ENCODE data around the gene CA11. TPM values are rescaled to one million over a fixed set of nuclear protein-coding genes. Genes with fewer than 3 reads are reported as not detected.

Gene CA11
- polyA plus RNA-seq, 1 of the 3 experiments (the other 2 are of a cell fraction) = 13.1 TPM

GRCh38 chr19:48627201-48627864, 18.7 kb downstream of the CA11 start:
- Histone ChIP-seq H4K20me1 (ENCODE audit: insufficient read depth) (no peaks in the 10 kb centered on the region), H3K36me3 (replicated peaks in 1 of 2; ENCODE audit: control insufficient read depth in 1 of 2, insufficient read depth in 2 of 2, low read length in 1 of 2) (peaks cover 12 to 25% of the 10 kb centered on the region in 2 experiments), H3K79me2 (ENCODE audit: insufficient read depth) (0 out of 2 replicates have a peak, but pooled peaks cover 3% of the 10 kb centered on the region), H3K4me3 (ENCODE audit: low read depth in 2 of 2, low read length in 1 of 2) (no peak overlapping the region), H3K9me2 (no peaks in the 10 kb centered on the region), H3K27me3 (ENCODE audit: insufficient read depth) (no peaks in the 10 kb centered on the region), H3F3A (replicated peaks; ENCODE audit: insufficient read depth) (peaks cover 10% of the 10 kb centered on the region), H3K4me2 (no peak overlapping the region), H3K9ac (no peak overlapping the region), H3K27ac (ENCODE audit: low read depth in 2 of 2, low read length in 1 of 2) (no peak overlapping the region), H3K4me1 (ENCODE audit: control insufficient read depth in 1 of 2, insufficient read depth in 2 of 2, low read depth in 1 of 2, low read length in 1 of 2) (peaks cover 4 to 20% of the 10 kb centered on the region in 2 experiments; a peak in 2 of 4 replicates), H3K9me3 (no peaks in the 10 kb centered on the region), H2AFZ (ENCODE audit: low read depth) (no peak overlapping the region)
- ChIA-PET POLR2A (interaction anchor here (1.4 kb wide), 1 partner anchor 9 kb away, joined by 5 read pairs; the partner anchor contains the start of gene RPL18), CTCF (no interaction called here)
- WGBS (ENCODE audit: low lambda C conversion rate) = 90% methylated on average over 2 of the region's 6 CpGs
- DNase-seq = no peak
- TF ChIP-seq IRF3 (IDR thresholded peaks at IDR 0.05; ENCODE audit: low read depth, low read length) (no peak), TEAD4 (IDR thresholded peaks at IDR 0.05; ENCODE audit: borderline replicate concordance, insufficient read depth) (no peak), MXI1 (IDR thresholded peaks at IDR 0.05; ENCODE audit: low read depth, low read length) (no peak), FOSL2 (IDR thresholded peaks at IDR 0.05; ENCODE audit: borderline replicate concordance, low read depth) (no peak)

- WGBS (ENCODE audit: low lambda C conversion rate) = no CpG with 5 or more reads among the region's 30 CpGs
- Histone ChIP-seq H3K9me3 (no peaks in the 10 kb centered on the region), H3F3A (replicated peaks; ENCODE audit: insufficient read depth) (peaks cover 13% of the 10 kb centered on the region), H4K20me1 (ENCODE audit: insufficient read depth) (no peaks in the 10 kb centered on the region), H3K9ac (no peak overlapping the region), H3K79me2 (ENCODE audit: insufficient read depth) (0 out of 2 replicates have a peak, but pooled peaks cover 3% of the 10 kb centered on the region), H3K4me3 (ENCODE audit: low read depth in 2 of 2, low read length in 1 of 2) (no peak overlapping the region), H3K36me3 (replicated peaks in 1 of 2; ENCODE audit: control insufficient read depth in 1 of 2, insufficient read depth in 2 of 2, low read length in 1 of 2) (peaks cover 11 to 18% of the 10 kb centered on the region in 2 experiments), H3K9me2 (no peaks in the 10 kb centered on the region), H3K4me1 (ENCODE audit: control insufficient read depth in 1 of 2, insufficient read depth in 2 of 2, low read depth in 1 of 2, low read length in 1 of 2) (peaks cover 4 to 22% of the 10 kb centered on the region in 2 experiments; a peak in 2 of 4 replicates), H3K27ac (ENCODE audit: low read depth in 2 of 2, low read length in 1 of 2) (no peak overlapping the region), H3K27me3 (ENCODE audit: insufficient read depth) (no peaks in the 10 kb centered on the region), H3K4me2 (peak overlapping the region; percentile 98; the same call in 1 of the 2 replicates), H2AFZ (ENCODE audit: low read depth) (no peak overlapping the region)
- ChIA-PET POLR2A (interaction anchor here (0.7 to 1.5 kb wide), 2 partner anchors 9 to 201 kb away, joined by 3 to 5 read pairs; no protein-coding TSS in a partner anchor), CTCF (no interaction called here)
- no peak for TF ChIP-seq EP300 (IDR thresholded peaks at IDR 0.05; ENCODE audit: borderline replicate concordance in 1 of 2, low read depth in 1 of 2, low read length in 1 of 2)
- TF ChIP-seq TAF1 (IDR thresholded peaks at IDR 0.05; ENCODE audit: borderline replicate concordance, low read depth, low read length) = no peak
- TF ChIP-seq NFIC (IDR thresholded peaks at IDR 0.05; ENCODE audit: borderline replicate concordance) = no peak
- no peak for TF ChIP-seq MEF2A (IDR thresholded peaks at IDR 0.05; ENCODE audit: borderline replicate concordance, low read depth)
- no peak for DNase-seq
These were observed 20.1 kb downstream of the CA11 start for GRCh38 chr19:48625891-48626327.

All from SK-N-SH (cell line).